Right lobe of liver (tissue), 6 donors: ENCODE data around the gene WDR45. TPM values are rescaled to one million over a fixed set of nuclear protein-coding genes. Genes with fewer than 3 reads are reported as not detected.
"Not testable (repeated sequence)": the region's sequence is repeated elsewhere in the genome, so short reads cannot be mapped to it uniquely, and the experiment has no call there.

Experiments used
- ATAC-seq, 4 donors: fragments of 200-7000 bp; cut with Tn5 transposase; one replicate each; pipeline ENCODE4 v1.9.1; 2020; ENCODE audit warnings: mild to moderate bottlenecking in 4 of 4, moderate library complexity in 4 of 4
- DNase-seq, 3 donors: peaks; one replicate each; pipeline ENCODE4 v3.0.0-alpha.2; 2020
- H3K27ac ChIP-seq, 3 donors: fragments of 200-600 bp; one replicate each; pipeline ENCODE4 v1.8.0; 2022
- H3K27me3 ChIP-seq, 2 donors: fragments of 200-600 bp; one replicate each; pipeline ENCODE4 v1.8.0; 2022
- H3K36me3 ChIP-seq, 4 donors: fragments of 200-600 bp; sonication (generic) in 1 of 4; one replicate each; pipeline versions ENCODE4 v1.5.1 to v1.8.0; 2017 to 2022; ENCODE audit warnings: control low read depth in 1 of 4
- H3K4me1 ChIP-seq, 4 donors: fragments of 200-600 bp; sonication (generic) in 1 of 4; one replicate each; pipeline versions ENCODE4 v1.5.1 to v1.8.0; 2017 to 2022; ENCODE audit warnings: control low read depth in 1 of 4
- H3K4me3 ChIP-seq, 3 donors: fragments of 200-600 bp; one replicate each; pipeline ENCODE4 v1.8.0; 2022
- H3K9me3 ChIP-seq, 4 donors: fragments of 200-600 bp; sonication (generic) in 1 of 4; one replicate each; pipeline versions ENCODE4 v1.5.1 to v1.8.0; 2017 to 2022; ENCODE audit warnings: control low read depth in 1 of 4
- CTCF ChIP-seq, 4 donors: fragments of 200-600 bp in 3 of 4; fragments of 450-650 bp in 1 of 4; IDR thresholded peaks; one replicate each; pipeline versions ENCODE4 v1.5.1 to v1.8.0; 2016 to 2022; ENCODE audit warnings: antibody characterized with exemption in 4 of 4, mild to moderate bottlenecking in 2 of 4
- POLR2A ChIP-seq: fragments of 450-650 bp; IDR thresholded peaks from one replicate; pipeline ENCODE4 v1.6.1; 2017; ENCODE audit warnings: antibody characterized with exemption, mild to moderate bottlenecking
- WGBS: methylation state at CpG from one replicate; pipeline ENCODE4 v1.1.6; 2018; ENCODE audit warnings: low coverage, low lambda C conversion rate; ENCODE audit not compliant: insufficient coverage; ENCODE audit errors: missing lambda C conversion rate; 5-methylcytosine and 5-hydroxymethylcytosine counted together
- intact Hi-C, 2 donors: fragments of 100-400 bp; cut with DNase I; formaldehyde crosslinking; loops; one replicate each; pipeline versions ENCODE4 v1.11.2 to v1.14.1; 2022
- long read RNA-seq: library from polyadenylated mRNA; unstranded; transcript quantifications from one replicate; pipeline ENCODE4 v2.0.0, GENCODE V29; 2019
- total RNA-seq, 6 experiments: library from RNA; depleted of rRNA in 2 of 6; stranded (reverse); fragments of >200 nt in 2 of 6; fragmentation: NEBNext Ultra II Directional in 3 of 6; extraction: Animal tissue kit (Norgen Biotek cat#: 25700) in 3 of 6; gene quantifications; one replicate each; pipeline versions ENCODE4 v1.1.0 to v1.2.4, GENCODE V29; 2016 to 2023
- donor health status: DM: no; HTN: yes; CAD: no.
- donor health status: DM: no; HTN: no; CAD: no.
- donor health status: DM: no; HTN: no; CAD: no.
- donor health status: DM: no; HTN: yes; CAD: no.
- donor health status: DM: no; HTN: yes; CAD: no.

The WDR45 gene
- 10 to 100 TPM; 31.8 to 65.2 (median 47.9) TPM for total RNA-seq
- long read RNA-seq, transcript WDR45-207 (11 exons, 1,639 nt): major isoform, 8 of 15 reads
- long read RNA-seq, partial matches to known transcripts: 2 of 15 reads
- long read RNA-seq, other reads (novel, unspliced or antisense): 4 of 15 reads

- ATAC-seq: peak; percentile 86 to 93 (median 92)
- intact Hi-C loops: no loop called here
- no peak for TF ChIP-seq CTCF (IDR thresholded peaks at IDR 0.05)
- TF ChIP-seq POLR2A: peak; percentile 70
- no peaks in the 10 kb centered on the region for H3K27me3 ChIP-seq
- no peaks in the 10 kb centered on the region for H3K36me3 ChIP-seq
- H3K4me3 ChIP-seq: peak within 1 kb of the TSS; percentile 50 to 64 (median 61)
- H3K9me3 ChIP-seq: no peaks in the 10 kb centered on the region
- no peaks in the 10 kb centered on the region for H3K4me1 ChIP-seq
- H3K27ac ChIP-seq: peak within 1 kb of the TSS; percentile 83 to 92 (median 86)
- WGBS: 34% methylated on average over 20 of the region's 55 CpGs
- peak; percentile 75 to 80 (median 80) for DNase-seq
Observed at GRCh38 chrX:49079489-49080428, at the start of gene WDR45. Gene WDR45 (minus strand): TSS chrX:49079887. CDS start chrX:49078095, 1,792 bp downstream.

DNA sequence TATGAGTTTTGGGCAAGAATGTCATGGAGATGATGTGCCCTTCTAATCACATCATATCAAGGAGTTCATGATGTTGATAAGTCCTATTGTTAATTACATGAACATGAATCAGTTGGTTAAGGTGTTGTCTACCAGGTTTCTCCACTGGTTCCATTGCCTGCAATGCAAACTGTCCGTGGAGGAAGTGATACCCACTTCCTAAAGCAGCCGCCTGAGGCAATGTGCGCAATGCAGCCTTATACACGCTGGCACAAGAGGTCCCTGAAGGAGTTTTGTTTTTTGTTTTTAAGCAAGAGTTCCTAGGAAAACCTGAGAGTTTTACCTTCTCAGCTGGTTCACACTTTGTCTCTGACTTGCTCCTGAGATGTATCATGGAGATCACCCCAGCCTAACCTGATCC is 49.7 kb upstream of the WDR45 start:
- Histone ChIP-seq H3K27me3 (no peaks in the 10 kb centered on the region), H3K4me1 (no peaks in the 10 kb centered on the region), H3K4me3 (no peak overlapping the region), H3K9me3 (no peaks in the 10 kb centered on the region), H3K36me3 (no peaks in the 10 kb centered on the region), H3K27ac (no peak overlapping the region)
- 33% methylated on average over 4 of the region's 4 CpGs for WGBS
- TF ChIP-seq POLR2A (no peak), CTCF (IDR thresholded peaks at IDR 0.05) (no peak)
- intact Hi-C loops: no loop called here
- ATAC-seq (no peak), DNase-seq (peak in 1 of 3 donors; percentile 14)

DNA sequence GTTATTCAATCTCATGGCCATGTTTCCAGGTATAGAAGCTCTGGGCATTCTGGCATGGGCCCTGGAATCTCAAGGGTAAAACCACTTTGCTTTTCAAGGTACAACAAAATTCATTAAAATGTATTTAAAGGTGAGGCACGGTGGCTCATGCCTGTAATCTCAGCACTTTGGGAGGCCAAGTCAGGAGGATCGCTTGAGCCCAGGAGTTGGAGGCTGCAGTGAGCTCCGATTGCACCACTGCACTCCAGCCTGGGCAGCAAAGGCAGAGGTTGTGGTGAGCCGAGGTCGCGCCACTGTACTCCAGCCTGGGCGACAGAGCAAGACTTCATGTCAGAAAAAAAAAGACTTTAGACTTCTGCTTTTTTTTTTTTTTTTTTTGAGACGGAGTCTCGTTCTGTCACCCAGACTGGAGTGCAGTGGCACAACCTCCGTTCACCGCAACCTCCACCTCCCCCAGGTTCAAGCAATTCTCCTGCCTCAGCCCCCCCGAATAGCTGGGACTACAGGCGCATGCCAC is 48.1 kb upstream of the WDR45 start:
- H3K9me3 ChIP-seq, H3K27me3 ChIP-seq, H3K4me1 ChIP-seq, H3K4me3 ChIP-seq, H3K36me3 ChIP-seq, ATAC-seq, H3K27ac ChIP-seq, intact Hi-C loops: not testable (repeated sequence)
- 62% methylated on average over 13 of the region's 13 CpGs for WGBS
- peak in 1 of 3 donors; percentile 19 for DNase-seq

- no peak for TF ChIP-seq CTCF (IDR thresholded peaks at IDR 0.05)
- no peak for TF ChIP-seq POLR2A
- H3K27ac ChIP-seq: no peak overlapping the region
- ATAC-seq: no peak
- no peak for DNase-seq
- no peaks in the 10 kb centered on the region for H3K27me3 ChIP-seq
- peaks cover 0 to 12% (median 0%) of the 10 kb centered on the region in 4 donors for H3K36me3 ChIP-seq
- H3K9me3 ChIP-seq: no peaks in the 10 kb centered on the region
- no peaks in the 10 kb centered on the region for H3K4me1 ChIP-seq
- 68% methylated on average over 5 of the region's 5 CpGs for WGBS
- intact Hi-C loops: no loop called here
- H3K4me3 ChIP-seq: peak overlapping the region in 2 of 3 donors; percentile 72 to 79
Observed at GRCh38 chrX:49122499-49122898, 42.8 kb upstream of the WDR45 start.

GRCh38 chrX:49120091-49120490 is 40.4 kb upstream of the WDR45 start:
- TF ChIP-seq CTCF (IDR thresholded peaks at IDR 0.05): peak in 1 of 4 donors; percentile 10
- TF ChIP-seq POLR2A: no peak
- Histone ChIP-seq H3K27ac (no peak overlapping the region), H3K36me3 (peaks cover 0 to 18% (median 0%) of the 10 kb centered on the region in 4 donors), H3K27me3 (no peaks in the 10 kb centered on the region), H3K9me3 (no peaks in the 10 kb centered on the region), H3K4me3 (no peak overlapping the region), H3K4me1 (no peaks in the 10 kb centered on the region)
- 75% methylated on average over 1 of the region's 1 CpG for WGBS
- DNase-seq (no peak), ATAC-seq (no peak)
- intact Hi-C loops: no loop called here
